ENCODE results near the gene CLPTM1L.

Gene CLPTM1L, protein sequence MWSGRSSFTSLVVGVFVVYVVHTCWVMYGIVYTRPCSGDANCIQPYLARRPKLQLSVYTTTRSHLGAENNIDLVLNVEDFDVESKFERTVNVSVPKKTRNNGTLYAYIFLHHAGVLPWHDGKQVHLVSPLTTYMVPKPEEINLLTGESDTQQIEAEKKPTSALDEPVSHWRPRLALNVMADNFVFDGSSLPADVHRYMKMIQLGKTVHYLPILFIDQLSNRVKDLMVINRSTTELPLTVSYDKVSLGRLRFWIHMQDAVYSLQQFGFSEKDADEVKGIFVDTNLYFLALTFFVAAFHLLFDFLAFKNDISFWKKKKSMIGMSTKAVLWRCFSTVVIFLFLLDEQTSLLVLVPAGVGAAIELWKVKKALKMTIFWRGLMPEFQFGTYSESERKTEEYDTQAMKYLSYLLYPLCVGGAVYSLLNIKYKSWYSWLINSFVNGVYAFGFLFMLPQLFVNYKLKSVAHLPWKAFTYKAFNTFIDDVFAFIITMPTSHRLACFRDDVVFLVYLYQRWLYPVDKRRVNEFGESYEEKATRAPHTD

DNA sequence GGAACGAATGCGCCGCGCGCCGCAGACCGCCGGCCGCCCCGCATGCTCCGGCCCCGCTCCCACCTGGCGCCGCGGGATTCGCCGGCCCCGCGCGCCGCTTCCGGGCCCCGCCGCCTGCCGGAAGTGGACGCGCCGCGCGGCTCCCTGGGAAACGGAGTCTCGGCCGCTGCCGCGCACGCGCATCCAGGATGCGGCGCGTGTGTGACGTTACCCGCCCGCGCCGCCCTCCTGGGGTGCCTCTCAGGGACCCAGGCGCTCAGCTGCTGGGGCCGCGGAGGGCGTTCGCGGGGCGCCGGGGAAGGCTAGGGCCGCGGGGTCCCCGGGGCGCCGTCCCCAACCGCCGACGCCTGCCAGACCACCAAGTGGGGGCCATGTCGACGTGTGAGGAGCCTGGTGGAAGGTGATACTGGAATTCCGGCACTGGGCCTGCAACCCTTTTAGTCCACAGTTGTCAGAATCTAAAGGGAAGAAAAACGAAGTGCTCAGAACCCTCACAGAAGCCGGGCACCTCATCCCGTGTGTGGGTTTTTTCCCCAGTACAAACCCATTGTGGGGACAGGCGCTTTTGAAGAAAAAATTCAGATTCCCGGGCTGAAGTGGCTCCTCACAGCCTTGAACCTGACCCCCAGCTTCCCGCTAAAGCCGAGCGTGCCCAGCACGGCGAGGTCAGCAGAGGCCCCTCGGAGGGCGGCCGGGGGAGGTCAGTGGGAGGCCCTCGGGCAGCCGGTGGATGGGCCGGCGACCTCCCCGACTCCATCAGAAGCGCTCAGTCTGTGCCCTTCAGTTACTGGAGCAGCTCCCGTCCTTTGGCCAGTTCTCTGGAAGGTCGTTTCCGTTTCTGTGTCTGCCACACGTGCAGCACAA lies at the start of gene CLPTM1L:
CLPTM1L (minus strand) TSS at position 125 of the 864 bp plus-strand sequence. CDS start 258 bp downstream, outside the sequence.
- peak; percentile 86 for DNase-seq

DNA sequence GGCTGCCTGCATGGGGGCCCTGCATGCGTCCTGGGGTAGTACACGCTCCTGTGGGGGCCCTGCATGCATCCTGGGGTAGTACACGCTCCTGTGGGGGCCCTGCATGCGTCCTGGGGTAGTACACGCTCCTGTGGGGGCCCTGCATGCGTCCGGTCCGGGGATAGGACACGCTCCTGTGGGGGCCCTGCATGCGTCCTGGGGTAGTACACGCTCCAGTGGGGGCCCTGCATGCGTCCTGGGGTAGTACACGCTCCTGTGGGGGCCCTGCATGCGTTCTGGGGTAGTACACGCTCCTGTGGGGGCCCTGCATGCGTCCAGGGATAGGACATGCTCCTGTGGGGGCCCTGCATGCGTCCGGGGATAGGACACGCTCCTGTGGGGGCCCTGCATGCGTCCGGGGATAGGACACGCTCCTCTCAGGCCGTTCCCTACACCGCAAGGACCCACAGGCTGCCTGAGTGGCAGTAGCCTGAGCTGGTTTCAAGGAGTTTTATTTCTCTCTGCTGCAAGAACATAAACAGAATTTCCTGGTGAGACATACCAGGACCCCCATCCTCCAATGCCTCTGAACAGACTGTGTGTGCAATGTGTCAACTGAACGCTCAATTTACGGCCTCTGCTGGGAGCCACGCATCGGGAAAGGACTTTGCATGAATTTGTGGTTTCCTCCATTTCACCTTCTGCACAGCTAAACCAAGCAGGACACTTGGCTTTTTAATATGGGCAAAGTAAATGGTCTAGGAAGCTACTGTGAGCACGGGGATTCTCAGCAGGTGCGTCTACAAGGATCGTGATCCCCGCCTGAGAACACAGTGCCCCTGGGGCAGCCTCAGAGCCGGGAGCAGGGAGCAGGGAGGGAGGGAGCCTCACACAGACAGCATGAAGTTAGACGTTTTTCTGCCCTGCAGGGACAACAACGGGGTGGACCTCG lies 48.9 kb upstream of the CLPTM1L start:
- DNase-seq = no peak

DNA sequence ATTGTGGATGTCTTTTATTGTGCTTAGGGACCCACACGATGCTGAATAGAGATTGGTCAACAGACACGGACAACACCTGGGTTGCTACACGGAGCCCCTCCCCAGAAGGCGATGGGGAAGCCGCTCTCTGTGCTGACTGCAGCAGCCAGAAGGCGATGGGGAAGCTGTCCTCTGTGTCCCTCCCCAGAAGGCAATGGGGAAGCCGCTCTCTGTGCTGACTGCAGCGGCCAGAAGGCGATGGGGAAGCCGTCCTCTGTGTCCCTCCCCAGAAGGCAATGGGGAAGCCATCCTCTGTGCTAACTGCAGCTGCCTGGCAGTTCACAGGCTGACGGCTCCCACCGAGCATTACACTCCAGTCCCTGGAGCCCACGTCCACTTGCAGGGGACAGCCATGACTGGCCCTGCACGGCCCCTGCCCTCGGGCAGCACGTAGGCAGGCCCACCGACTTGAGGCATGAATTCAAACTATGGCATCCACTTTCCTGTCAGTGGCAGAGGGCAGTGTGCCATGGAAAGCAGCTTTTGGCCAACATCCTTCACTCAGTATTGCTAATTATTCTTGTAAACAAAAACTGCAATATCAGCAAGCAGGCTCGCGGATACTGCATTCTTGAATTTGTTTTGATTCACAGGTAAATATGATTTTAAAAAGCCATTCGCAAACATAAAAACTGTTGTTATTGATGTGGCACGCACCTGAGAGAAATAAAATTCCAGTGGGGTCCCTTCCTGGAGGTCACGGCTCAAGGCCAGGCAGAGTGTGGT lies 48.1 kb upstream of the CLPTM1L start:
- DNase-seq = no peak

DNA sequence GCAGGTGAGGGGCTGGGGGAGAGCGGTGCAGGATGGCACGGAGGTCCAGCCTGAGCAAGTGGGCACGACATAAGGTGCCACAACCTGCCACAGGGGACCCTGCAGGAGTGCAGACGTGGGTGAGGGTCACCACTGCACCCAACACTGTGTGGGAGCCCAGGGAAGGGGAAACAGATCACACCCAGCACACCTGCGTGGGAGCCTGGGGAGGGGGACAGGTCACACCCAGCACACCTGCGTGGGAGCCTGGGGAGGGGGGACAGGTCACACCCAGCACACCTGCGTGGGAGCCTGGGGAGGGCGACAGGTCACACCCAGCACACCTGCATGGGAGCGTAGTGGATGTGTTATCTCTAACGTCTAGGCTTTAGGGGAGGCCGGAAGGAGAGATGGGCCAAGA lies 47.4 kb upstream of the CLPTM1L start:
- DNase-seq = no peak

DNA sequence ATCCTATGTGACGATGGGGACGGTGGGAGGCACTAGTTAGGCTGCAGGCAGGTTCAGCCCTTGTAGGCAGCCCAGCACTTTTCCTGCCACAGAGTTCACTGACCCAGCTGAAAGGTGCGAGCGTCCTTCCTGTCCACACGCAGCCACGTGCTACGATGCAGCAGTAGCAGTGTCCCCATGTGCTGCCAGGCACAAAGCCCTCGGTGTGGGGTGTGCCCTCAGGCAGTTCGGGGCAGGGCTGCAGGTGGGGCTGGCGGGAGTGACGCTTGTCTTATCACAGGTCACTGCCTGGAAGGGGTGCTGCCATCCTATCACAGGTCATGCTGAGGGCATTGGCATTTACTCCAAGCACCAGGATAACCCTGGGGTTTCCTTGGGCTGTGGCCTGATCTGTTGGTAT lies 46.8 kb upstream of the CLPTM1L start:
- DNase-seq = no peak

DNA sequence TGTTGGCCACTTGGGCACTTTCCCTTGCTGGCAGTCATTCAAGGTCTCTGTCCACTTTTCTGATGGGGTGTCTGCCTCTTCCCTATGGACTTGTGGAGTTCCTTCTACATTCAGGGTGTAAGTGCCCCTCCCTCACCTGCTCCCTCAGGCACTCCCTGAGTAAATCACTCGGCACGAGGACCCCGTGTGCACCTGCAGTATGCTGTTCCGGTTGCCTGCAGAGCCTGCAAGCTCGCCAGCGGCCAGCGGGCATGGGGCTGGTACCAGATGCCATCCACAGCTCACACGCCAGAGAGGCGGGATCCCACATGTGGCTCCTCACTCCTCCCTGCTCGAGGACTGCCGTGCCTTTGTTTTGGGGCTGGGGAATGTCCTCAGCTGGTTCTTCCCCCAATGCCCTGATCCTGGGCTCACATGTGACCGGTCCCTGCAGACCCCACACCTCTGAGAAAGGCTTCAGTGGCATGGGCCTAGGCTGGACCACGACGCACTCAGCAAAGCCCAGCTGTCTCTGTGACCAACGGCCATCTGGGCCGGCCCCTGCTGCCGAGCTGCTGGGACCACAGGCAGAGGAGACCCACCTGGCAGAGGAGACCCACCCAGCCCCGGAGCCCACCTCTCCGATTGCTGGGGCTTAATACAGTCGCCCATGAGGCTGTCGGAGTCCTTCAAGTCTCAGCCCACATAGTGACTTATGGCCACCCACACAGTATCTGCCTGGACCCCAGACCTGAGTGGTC lies 46.1 kb upstream of the CLPTM1L start:
- no peak for DNase-seq

DNA sequence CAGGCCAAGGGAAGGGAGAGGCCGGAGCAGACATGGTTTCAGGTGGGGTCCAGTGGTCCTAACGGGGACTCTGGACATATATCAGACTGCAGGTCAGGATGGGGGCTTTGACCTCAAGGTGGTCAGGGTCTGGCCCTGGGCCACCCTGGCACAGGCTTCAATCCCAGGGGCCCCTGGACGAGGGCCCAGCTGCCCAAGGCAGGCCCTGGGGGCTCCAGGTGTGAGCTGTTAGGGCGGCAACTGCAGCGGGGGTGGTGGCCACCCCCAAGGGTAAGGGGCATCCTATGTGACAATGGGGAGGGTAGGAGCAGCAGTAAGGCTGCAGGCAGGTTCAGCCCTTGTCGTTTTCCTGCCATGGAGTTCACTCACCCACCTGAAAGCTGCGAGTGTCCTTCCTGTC lies 45.4 kb upstream of the CLPTM1L start:
- DNase-seq = no peak

DNA sequence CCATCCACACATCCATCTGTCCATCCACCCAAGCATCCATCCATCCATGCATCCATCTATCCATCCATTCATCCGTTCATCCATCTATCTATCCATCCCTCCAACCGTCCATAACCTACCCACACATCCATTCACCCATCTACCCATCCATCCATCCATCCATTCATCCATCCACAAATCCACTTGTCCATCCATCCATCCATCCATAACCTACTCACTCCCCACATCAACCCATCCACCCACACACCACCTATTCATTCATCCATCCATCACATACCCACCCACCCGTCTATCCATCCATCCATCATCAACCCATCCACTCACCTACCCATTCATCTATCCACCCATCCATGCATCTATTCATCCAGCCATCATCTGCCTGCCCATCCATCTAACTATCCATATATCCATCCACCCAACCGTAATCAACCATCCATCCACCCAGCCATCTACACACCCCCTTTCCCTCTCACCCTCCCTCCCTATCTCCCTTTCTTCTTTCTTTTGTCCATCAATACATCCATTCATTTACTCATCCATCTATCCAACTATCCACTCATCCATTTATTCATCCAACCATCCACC lies 43.6 kb upstream of the CLPTM1L start:
- DNase-seq = no peak

DNA sequence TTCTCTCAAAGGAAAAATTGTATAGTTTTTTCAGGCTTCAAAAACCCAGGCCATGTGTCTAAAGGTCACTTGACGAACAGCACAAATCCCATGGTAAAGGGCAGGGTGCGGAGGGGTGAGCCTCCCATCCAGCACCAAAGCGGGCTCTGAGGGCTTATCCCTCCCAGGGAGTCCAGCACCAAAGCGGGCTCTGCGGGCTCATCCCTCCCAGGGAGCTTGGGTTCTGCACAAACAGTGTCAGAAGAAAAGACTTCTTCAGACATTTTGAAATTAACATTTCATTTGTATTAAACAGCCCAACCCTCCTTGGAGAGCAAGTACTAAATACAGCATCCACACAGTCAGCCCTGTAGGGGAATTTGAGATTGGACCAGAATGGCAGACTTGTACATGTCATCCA lies 43.0 kb upstream of the CLPTM1L start:
- DNase-seq = no peak

DNA sequence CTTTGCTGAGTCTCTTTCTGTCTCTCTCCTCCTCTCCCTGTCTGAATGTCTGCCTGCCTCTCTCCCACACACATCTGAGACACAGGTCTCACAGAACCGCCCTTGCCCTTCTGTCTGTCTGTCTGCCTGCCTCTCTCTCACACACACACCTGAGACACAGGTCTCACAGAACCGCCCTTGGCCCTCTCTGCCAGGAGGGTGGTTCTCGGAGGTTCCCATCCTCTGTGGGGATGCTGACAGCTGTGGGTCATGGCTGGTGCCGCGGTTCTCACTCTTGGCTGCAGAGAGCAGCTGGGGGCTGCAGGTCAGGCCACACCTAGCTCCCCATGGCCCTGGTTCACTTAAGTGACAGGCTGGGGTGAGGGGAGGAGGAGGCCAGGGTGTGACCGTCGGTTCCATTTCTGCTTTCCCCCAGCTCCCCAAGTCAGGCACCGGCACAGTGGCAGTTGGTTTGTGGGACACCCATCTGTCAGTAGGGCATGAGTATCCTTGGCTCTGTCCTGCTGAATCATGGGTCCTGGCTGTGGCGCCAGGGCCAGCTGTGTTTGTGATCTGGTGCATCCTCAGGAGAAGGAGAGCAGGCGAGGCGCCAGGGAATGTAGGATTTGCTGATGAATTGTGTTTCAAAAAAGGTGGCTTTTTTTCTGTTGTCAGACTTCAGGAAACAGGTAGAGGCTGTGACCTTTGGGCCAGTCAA lies 42.3 kb upstream of the CLPTM1L start:
- DNase-seq = no peak

DNA sequence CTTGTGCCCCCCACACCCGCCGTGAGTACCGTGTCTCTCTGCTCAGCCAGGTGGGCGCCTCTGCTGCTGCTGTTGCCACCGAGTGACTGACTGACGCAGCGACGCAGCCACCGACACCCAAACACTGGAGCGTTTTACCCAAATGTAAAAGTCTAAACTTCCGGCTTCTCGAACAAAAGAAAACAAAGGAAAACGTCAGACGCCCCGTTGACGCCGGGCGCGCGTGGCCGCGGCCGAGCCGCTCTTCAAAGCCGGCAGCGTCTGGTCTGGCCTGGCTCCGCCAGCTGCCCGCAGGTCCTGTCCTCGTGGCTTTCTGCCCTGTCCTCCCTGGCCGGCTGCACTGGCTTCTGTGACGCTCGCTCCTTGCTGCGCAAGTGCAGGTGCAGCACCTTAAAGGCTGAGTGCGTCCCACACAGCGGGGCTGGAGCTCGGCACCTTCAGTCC lies 41.4 kb upstream of the CLPTM1L start:
- DNase-seq = no peak

DNA sequence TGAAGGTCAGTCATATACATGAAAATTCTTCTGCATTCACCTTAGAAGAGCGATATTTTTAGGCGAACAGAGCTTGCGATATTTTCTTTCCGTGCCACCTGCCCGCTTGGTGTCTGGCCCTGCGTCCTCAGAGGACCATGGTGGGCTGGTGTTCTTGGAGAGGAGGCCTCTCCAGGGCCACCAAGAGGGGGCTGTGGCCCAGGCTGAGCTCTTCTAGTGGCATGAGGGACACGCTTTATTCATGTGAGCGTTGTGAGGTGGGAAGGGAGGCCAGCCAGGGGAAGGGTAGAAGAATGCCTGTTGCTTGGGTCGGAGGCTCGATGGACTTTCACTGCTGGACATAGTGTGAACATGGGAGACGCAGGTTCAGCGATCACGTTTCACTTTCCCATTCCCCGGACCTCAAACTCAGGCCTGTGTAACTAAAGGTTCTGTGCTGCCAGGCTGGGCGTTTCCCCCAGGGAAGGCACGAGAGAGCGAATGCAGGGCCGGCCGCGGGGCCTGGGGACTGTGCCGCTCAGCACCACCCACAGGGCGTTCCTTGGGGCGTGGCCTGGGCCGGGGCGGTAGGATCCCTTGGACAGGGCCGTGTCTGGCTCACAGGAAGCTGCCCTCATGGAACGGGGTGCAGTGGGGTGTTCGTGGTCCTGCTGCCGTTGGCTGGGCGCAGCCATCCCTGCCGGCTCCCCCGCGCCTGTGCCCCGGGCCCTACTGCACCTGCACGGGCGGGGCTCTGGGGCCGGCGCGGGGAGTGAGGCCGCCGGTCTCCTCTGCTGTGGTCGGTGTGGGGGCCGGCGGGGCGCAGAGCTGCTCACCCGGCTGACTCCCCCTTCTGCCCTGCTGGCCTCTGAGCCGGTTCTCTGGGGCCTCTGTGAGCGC lies 40.7 kb upstream of the CLPTM1L start:
- peak; percentile 18 for DNase-seq

DNA sequence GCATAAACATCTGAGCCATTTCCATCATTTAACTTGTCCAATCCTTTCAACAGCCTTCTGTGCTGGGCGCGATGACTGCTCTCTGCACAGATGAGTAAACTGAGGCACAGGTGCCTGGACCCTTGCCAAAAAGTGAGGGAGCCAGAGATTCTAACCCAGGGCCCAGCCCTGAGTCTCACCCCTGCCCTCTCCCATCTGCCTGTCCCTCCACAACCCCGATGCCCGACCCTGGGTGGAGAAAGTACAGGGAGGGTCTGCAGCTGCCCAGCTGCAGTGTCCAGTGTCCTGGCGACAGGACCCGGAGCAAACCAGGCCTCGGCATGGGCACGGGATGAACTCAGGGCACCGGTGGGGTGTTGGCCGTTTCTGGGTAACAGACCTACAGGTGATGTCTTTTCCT lies 39.6 kb upstream of the CLPTM1L start:
- DNase-seq = no peak

DNA sequence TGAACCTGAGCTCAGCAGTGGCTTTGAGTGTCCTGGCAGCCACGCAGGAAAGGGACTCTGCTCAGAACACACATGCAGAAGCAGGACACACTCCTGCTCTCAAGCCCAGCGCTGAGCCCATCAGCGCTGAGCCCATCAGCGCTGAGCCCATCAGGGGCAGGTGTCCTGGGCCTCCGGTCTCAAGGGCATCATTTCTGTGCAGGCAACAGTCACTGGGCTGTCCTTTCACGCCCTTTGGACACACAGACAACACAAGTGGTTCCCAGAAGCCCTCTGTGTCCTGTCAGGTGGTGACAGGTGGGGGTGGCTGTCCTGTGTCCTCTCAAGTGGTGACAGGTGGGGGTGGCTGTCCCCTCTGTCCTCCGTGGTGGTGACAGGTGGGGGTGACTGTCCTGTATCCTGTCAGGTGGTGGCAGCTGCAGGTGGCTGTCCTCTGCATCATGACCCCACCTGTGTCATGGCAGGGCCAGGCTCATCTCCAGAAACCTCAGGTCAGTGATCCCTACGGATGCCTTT lies 39.0 kb upstream of the CLPTM1L start:
- no peak for DNase-seq

DNA sequence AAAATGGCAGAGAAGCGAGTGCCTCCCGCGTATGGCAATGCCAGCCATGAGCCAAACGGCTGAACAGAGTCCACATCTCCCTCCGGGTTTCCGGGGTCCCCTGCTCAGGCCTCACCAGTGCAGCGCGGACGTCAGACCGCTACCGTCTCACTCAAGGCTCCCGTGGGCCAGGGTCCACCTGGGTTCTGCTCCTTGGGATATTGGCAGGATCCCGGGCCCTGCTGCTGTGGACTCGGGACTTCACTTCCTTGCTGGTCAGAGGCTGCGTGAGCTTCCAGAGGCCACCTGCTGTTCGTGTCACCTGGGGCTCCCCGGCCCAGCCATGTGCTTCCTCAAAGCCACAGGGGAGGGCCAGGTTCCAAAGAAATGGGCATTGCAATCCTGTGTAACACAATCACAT lies 38.4 kb upstream of the CLPTM1L start:
- DNase-seq = no peak

DNA sequence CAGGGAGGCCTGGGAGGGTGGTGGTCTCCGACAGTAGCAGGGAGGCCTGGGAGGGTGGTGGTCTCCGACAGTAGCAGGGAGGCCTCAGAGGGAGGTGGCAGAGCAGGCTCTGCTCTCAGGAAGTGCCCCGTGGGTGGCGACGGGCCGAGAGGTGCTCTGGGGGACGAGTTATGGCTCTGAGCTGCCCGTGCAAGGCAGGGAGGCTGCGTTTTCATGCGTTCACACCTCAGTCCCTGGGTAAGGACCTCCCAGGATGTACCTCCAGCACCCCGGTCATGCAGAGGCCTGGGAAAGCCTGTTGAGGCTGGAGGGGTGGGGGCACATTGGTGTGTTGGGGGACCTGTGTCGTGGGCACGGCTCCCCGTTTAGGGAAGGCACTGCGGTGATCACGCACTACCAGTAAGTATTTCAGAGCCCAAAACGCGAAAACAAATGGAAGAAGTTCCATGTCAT lies 37.4 kb upstream of the CLPTM1L start:
- DNase-seq = no peak

DNA sequence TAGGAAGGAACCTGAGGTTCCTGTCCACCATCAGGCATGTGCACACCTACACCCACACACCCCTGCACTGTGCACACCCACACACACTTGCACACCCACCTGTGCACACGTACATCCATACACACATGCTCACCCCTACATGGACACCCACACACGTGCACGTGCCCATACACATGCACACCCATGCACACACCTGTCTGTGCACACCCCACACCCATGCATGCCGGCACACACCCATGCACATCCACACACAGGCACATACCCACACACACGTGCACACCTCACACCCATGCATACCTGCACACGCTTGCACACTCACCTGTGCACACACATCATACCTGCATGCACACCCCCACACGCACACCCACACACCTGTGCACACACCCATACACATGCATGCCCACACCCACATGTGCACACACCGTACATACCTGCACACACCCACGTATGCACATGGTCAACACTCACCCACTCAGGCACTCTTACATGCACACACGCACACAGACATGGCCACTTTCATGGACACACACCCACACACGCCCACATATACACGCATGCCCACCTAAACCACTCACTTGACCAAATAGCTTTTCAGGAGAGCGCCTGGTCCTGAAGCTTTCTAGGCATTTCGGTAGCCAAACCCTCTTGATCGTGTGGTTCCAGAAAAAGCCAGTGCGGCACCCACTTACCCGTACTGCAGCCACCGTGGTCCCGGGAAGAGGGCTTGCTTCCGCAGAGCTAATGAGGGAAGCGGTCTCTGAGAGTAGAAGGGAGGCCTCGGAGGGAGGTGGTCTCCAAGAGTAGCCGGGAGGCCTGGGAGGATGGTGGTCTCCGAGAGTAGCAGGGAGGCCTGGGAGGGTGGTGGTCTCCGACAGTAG lies 36.7 kb upstream of the CLPTM1L start:
- DNase-seq = no peak

DNA sequence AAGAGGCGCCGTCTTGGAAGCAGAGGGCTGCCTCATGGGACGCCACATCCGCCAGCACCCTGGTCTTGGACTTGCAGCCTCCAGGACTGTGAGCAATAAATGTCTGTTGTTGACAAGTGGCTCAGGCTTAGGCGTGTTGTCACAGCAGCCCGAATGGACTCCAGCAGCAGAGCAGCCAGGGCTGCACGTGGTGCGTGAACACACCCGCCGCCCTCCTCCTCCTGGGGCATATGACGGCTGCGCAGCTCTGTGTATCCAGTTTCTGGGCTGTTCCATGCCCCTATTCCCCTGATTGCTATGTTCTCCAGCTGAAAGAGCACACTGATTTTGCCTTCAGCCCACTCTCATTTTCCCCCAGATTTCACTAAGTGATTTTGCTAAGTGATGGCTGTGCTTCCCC lies 36.0 kb upstream of the CLPTM1L start:
- no peak for DNase-seq

Data from fibroblast of skin of right biceps (primary cell).